ENCODE data around the gene C5orf22.
"Not testable (repeated sequence)": the region's sequence is repeated elsewhere in the genome, so short reads cannot be mapped to it uniquely, and the experiment has no call there.

The C5orf22 gene

DNA sequence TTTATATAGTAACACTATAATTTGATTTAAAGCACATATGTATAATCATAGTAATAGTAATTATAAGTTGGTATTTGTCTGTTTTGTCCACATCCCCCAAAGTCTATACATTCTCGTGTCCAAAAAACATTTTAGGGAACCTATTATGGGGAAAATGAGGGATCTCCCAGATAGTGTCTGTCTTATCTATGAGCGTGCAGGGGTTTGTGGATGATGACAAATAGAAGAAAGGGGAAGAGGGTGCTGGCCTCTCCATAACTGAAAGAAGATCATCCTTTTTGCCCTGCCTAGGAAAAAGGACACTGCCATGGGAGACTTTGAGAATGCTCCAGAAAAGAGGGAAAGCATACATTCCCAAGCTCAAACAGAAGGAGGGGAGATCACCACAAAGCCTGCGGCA, 45.3 kb downstream of the C5orf22 start:
- Histone ChIP-seq H3K9ac (ENCODE audit: low read length) (no peak overlapping the region), H3K4me1 (ENCODE audit: control insufficient read depth, insufficient read depth, low read length) (no peaks in the 10 kb centered on the region), H3K9me3 (ENCODE audit: control insufficient read depth, insufficient read depth, low read depth, low read length) (peaks cover 3% of the 10 kb centered on the region; the same call in 1 of the 2 replicates), H3K4me3 (ENCODE audit: low read depth, low read length) (no peak overlapping the region), H3K27me3 (ENCODE audit: control insufficient read depth, insufficient read depth, low read length) (no peaks in the 10 kb centered on the region), H3K36me3 (ENCODE audit: control insufficient read depth, insufficient read depth, low read length) (no peaks in the 10 kb centered on the region), H3K27ac (ENCODE audit: low read depth, low read length) (no peak overlapping the region)

- H3K9ac ChIP-seq (ENCODE audit: low read length) = no peak overlapping the region
- H3K4me1 ChIP-seq (ENCODE audit: control insufficient read depth, insufficient read depth, low read length) = no peaks in the 10 kb centered on the region
- no peaks in the 10 kb centered on the region for H3K36me3 ChIP-seq (ENCODE audit: control insufficient read depth, insufficient read depth, low read length)
- H3K9me3 ChIP-seq (ENCODE audit: control insufficient read depth, insufficient read depth, low read depth, low read length) = peaks cover 3% of the 10 kb centered on the region; the same call in 1 of the 2 replicates
- no peak overlapping the region for H3K4me3 ChIP-seq (ENCODE audit: low read depth, low read length)
- no peak overlapping the region for H3K27ac ChIP-seq (ENCODE audit: low read depth, low read length)
- H3K27me3 ChIP-seq (ENCODE audit: control insufficient read depth, insufficient read depth, low read length) = no peaks in the 10 kb centered on the region
Observed at GRCh38 chr5:31579558-31579957, 47.5 kb downstream of the C5orf22 start.

DNA sequence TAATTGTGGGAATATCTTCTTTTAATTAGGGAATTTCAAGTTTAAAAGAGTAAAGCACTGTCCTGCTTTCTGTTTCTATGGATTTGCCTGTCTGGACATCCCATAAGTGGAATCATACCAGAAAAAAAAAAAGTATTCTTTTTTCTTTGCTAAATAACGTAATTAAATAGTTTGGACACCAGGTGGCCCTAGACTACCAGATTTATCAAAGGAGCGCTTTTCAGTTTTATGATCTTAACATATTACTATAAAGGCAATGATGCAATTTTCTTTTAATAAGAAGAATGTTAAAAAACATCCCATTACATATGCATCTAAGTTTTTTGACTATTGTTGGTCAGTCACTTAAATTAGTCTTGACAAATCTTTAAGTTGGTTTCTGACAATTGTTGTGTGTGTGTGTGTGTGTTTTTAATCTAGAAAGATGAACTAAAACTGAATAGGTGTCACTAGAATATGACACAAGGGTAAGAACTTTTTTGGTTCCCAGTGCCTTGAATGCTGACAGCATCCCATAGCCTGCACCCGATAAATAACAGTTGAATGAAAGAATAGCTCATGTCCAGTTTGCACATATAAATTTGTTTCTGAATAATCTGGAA, 49.5 kb downstream of the C5orf22 start:
- no peak overlapping the region for H3K27ac ChIP-seq (ENCODE audit: low read depth, low read length)
- H3K4me3 ChIP-seq (ENCODE audit: low read depth, low read length) = no peak overlapping the region
- no peaks in the 10 kb centered on the region for H3K36me3 ChIP-seq (ENCODE audit: control insufficient read depth, insufficient read depth, low read length)
- H3K9me3 ChIP-seq (ENCODE audit: control insufficient read depth, insufficient read depth, low read depth, low read length) = peaks cover 3% of the 10 kb centered on the region; the same call in 1 of the 2 replicates
- no peak overlapping the region for H3K9ac ChIP-seq (ENCODE audit: low read length)
- no peaks in the 10 kb centered on the region for H3K4me1 ChIP-seq (ENCODE audit: control insufficient read depth, insufficient read depth, low read length)
- H3K27me3 ChIP-seq (ENCODE audit: control insufficient read depth, insufficient read depth, low read length) = no peaks in the 10 kb centered on the region

DNA sequence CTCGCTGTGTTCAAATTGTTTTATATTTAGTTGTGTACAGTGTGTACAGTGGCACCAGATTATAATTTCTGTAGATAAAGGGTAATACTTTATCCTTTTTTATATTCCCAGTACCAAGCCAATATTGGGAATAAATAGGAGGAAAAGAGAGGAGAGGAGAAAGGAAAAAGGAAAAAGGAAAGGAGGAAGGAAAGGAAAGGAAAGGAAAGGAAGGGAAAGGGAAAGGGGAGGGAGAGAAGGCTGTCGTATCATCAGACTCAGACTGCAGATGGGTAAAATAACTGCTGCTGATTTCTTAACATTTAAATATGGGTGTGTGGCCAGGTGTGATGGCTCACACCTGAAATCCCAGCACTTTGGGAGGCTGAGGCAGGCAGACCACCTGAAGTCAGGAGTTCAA, 51.0 kb downstream of the C5orf22 start:
- no peak overlapping the region for H3K27ac ChIP-seq (ENCODE audit: low read depth, low read length)
- no peaks in the 10 kb centered on the region for H3K4me1 ChIP-seq (ENCODE audit: control insufficient read depth, insufficient read depth, low read length)
- H3K36me3 ChIP-seq (ENCODE audit: control insufficient read depth, insufficient read depth, low read length) = no peaks in the 10 kb centered on the region
- H3K4me3 ChIP-seq (ENCODE audit: low read depth, low read length) = no peak overlapping the region
- peaks cover 7% of the 10 kb centered on the region for H3K9me3 ChIP-seq (ENCODE audit: control insufficient read depth, insufficient read depth, low read depth, low read length)
- H3K9ac ChIP-seq (ENCODE audit: low read length) = no peak overlapping the region
- H3K27me3 ChIP-seq (ENCODE audit: control insufficient read depth, insufficient read depth, low read length) = no peaks in the 10 kb centered on the region

DNA sequence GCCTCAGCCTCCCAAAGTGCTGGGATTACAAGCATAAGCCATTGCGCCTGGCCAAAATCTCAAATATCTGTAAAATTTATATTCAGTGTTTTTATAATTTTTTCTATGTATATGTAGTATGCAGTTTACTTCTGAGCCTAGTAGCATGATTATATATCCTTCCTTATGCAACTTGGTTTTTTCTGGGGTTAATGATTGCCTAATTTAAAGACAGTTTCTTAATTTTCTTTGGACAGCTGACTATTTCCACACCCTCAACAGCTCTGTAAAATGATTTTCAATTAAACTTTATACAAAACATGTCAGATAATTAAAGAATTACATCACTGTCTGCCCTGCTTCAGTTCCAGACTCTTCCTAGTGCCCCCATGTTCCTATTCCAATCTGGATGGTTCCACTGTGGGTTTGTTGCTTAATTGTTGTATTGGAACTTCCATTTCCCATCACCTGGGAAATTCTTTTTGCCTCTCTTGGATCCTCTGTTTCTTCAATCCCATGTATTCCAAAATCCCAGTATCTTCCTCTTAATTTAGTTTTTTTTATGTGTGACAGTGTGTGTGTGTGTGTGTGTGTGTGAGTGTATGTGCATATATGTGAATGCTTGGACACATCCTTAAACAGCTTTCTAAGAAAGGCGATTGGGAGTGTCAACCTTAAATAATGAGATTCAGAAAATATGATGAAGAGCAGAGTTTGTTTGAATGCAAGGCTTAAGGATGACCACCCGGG, 53.2 kb downstream of the C5orf22 start:
- Histone ChIP-seq H3K27me3 (ENCODE audit: control insufficient read depth, insufficient read depth, low read length) (no peaks in the 10 kb centered on the region), H3K9ac (ENCODE audit: low read length) (no peak overlapping the region)

DNA sequence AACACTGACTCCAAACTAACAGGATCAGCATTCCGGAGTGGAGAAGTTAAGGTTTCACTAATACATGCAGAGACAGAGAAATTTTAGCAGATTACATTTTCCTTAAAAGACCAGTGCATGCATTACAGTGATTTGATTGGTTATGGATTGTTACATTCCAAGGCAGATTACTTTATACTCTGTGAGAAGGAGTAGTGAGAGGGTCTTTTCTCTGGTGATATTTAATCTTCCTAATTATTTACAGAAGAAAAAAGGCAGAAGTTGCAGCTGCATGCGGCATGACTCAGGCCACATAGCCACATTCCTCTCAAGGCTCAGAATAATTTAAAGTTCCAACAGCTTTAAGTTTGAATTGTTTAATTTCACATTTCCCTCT, 53.8 kb downstream of the C5orf22 start:
- Histone ChIP-seq H3K4me3 (ENCODE audit: low read depth, low read length) (no peak overlapping the region), H3K9ac (ENCODE audit: low read length) (no peak overlapping the region), H3K36me3 (ENCODE audit: control insufficient read depth, insufficient read depth, low read length) (no peaks in the 10 kb centered on the region), H3K27ac (ENCODE audit: low read depth, low read length) (no peak overlapping the region), H3K27me3 (ENCODE audit: control insufficient read depth, insufficient read depth, low read length) (no peaks in the 10 kb centered on the region), H3K9me3 (ENCODE audit: control insufficient read depth, insufficient read depth, low read depth, low read length) (peaks cover 17% of the 10 kb centered on the region), H3K4me1 (ENCODE audit: control insufficient read depth, insufficient read depth, low read length) (no peaks in the 10 kb centered on the region)

More for the DNA sequence above, 53.2 kb downstream of the C5orf22 start:
- Histone ChIP-seq H3K4me1 (ENCODE audit: control insufficient read depth, insufficient read depth, low read length) (no peaks in the 10 kb centered on the region), H3K36me3 (ENCODE audit: control insufficient read depth, insufficient read depth, low read length) (no peaks in the 10 kb centered on the region), H3K9me3 (ENCODE audit: control insufficient read depth, insufficient read depth, low read depth, low read length) (peaks cover 17% of the 10 kb centered on the region), H3K27ac (ENCODE audit: low read depth, low read length) (no peak overlapping the region), H3K4me3 (ENCODE audit: low read depth, low read length) (no peak overlapping the region)

DNA sequence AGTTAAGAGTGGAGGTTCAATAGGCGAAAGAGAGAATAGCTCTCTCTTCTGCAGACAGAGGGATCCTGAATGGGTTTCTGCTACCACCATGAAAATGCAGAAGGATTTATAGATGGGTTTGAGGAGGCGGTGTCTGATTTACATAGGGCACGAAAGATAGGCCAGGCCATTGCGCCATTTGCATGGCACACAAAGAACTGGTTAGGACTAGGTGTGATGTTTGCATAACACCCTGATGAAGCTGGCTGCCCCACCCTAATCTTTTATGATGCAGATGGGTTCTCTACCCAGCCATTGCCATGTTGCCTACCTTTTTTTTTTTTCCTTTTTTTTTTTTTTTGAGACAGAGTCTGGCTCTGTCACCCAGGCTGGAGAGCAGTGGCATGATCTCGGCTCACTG, 55.4 kb downstream of the C5orf22 start:
- no peaks in the 10 kb centered on the region for H3K36me3 ChIP-seq (ENCODE audit: control insufficient read depth, insufficient read depth, low read length)
- no peaks in the 10 kb centered on the region for H3K27me3 ChIP-seq (ENCODE audit: control insufficient read depth, insufficient read depth, low read length)
- H3K4me1 ChIP-seq (ENCODE audit: control insufficient read depth, insufficient read depth, low read length) = no peaks in the 10 kb centered on the region
- H3K4me3 ChIP-seq (ENCODE audit: low read depth, low read length) = no peak overlapping the region
- peaks cover 15% of the 10 kb centered on the region for H3K9me3 ChIP-seq (ENCODE audit: control insufficient read depth, insufficient read depth, low read depth, low read length)
- no peak overlapping the region for H3K27ac ChIP-seq (ENCODE audit: low read depth, low read length)
- H3K9ac ChIP-seq (ENCODE audit: low read length) = no peak overlapping the region

- Histone ChIP-seq H3K27ac (ENCODE audit: low read depth, low read length) (no peak overlapping the region), H3K36me3 (ENCODE audit: control insufficient read depth, insufficient read depth, low read length) (no peaks in the 10 kb centered on the region), H3K27me3 (ENCODE audit: control insufficient read depth, insufficient read depth, low read length) (no peaks in the 10 kb centered on the region), H3K4me3 (ENCODE audit: low read depth, low read length) (no peak overlapping the region), H3K9me3 (ENCODE audit: control insufficient read depth, insufficient read depth, low read depth, low read length) (peaks cover 6% of the 10 kb centered on the region), H3K4me1 (ENCODE audit: control insufficient read depth, insufficient read depth, low read length) (no peaks in the 10 kb centered on the region), H3K9ac (ENCODE audit: low read length) (no peak overlapping the region)
Observed at GRCh38 chr5:31593665-31594064, 61.6 kb downstream of the C5orf22 start.

GRCh38 chr5:31596354-31596753, 64.3 kb downstream of the C5orf22 start:
- Histone ChIP-seq H3K4me1 (ENCODE audit: control insufficient read depth, insufficient read depth, low read length) (no peaks in the 10 kb centered on the region), H3K4me3 (ENCODE audit: low read depth, low read length) (no peak overlapping the region), H3K36me3 (ENCODE audit: control insufficient read depth, insufficient read depth, low read length) (no peaks in the 10 kb centered on the region), H3K9ac (ENCODE audit: low read length) (no peak overlapping the region), H3K27me3 (ENCODE audit: control insufficient read depth, insufficient read depth, low read length) (no peaks in the 10 kb centered on the region), H3K27ac (ENCODE audit: low read depth, low read length) (no peak overlapping the region), H3K9me3 (ENCODE audit: control insufficient read depth, insufficient read depth, low read depth, low read length) (no peaks in the 10 kb centered on the region)

- no peaks in the 10 kb centered on the region for H3K9me3 ChIP-seq (ENCODE audit: control insufficient read depth, insufficient read depth, low read depth, low read length)
- no peak overlapping the region for H3K9ac ChIP-seq (ENCODE audit: low read length)
- H3K4me3 ChIP-seq (ENCODE audit: low read depth, low read length) = no peak overlapping the region
- no peaks in the 10 kb centered on the region for H3K4me1 ChIP-seq (ENCODE audit: control insufficient read depth, insufficient read depth, low read length)
- H3K27ac ChIP-seq (ENCODE audit: low read depth, low read length) = no peak overlapping the region
- H3K36me3 ChIP-seq (ENCODE audit: control insufficient read depth, insufficient read depth, low read length) = no peaks in the 10 kb centered on the region
- H3K27me3 ChIP-seq (ENCODE audit: control insufficient read depth, insufficient read depth, low read length) = no peaks in the 10 kb centered on the region
Observed at GRCh38 chr5:31598640-31599611, 66.8 kb downstream of the C5orf22 start.

GRCh38 chr5:31602305-31602704, 70.2 kb downstream of the C5orf22 start:
- not testable (repeated sequence) for H3K9ac ChIP-seq (ENCODE audit: low read length); H3K4me1 ChIP-seq (ENCODE audit: control insufficient read depth, insufficient read depth, low read length); H3K36me3 ChIP-seq (ENCODE audit: control insufficient read depth, insufficient read depth, low read length); H3K9me3 ChIP-seq (ENCODE audit: control insufficient read depth, insufficient read depth, low read depth, low read length); H3K27me3 ChIP-seq (ENCODE audit: control insufficient read depth, insufficient read depth, low read length); H3K4me3 ChIP-seq (ENCODE audit: low read depth, low read length); H3K27ac ChIP-seq (ENCODE audit: low read depth, low read length)

Measured in HUES6 (cell line).